ENCODE results near the gene BCR. TPM values are rescaled to one million over a fixed set of nuclear protein-coding genes. Genes with fewer than 3 reads are reported as not detected.

BCR gene
- total and polyA plus RNA-seq, 2 of the 4 experiments (the other 2 are of a cell fraction), result 28.9 to 44.6 TPM

- Histone ChIP-seq H2BK20ac (ENCODE audit: low read depth, low read length) (no peak overlapping the region), H3K4ac (ENCODE audit: low read depth, low read length) (no peak overlapping the region), H3K4me2 (ENCODE audit: low read depth, low read length) (no peak overlapping the region), H2AFZ (replicated peaks; ENCODE audit: low read length, poor library complexity) (peak overlapping the region; percentile 24), H3K4me3 (ENCODE audit: insufficient read depth, low read depth, low read length) (no peak overlapping the region), H4K8ac (ENCODE audit: low read depth in 2 of 2, low read length in 2 of 2) (no peak overlapping the region), H3K9ac (ENCODE audit: low read depth, low read length) (no peak overlapping the region), H4K91ac (ENCODE audit: insufficient read depth, low read depth, low read length) (no peak overlapping the region), H3K27ac (ENCODE audit: insufficient read depth, low read length) (no peak overlapping the region), H4K5ac (ENCODE audit: low read depth, low read length) (no peak overlapping the region), H3K14ac (replicated peaks; ENCODE audit: low read depth, low read length) (no peak overlapping the region), H3K9me1 (ENCODE audit: insufficient read depth, low read length) (no peaks in the 10 kb centered on the region; the same call in 1 of the 2 replicates), H2AK9ac (replicated peaks; ENCODE audit: low read depth, low read length, poor library complexity) (no peak overlapping the region), H3K79me1 (ENCODE audit: low read depth in 1 of 2, low read length in 2 of 2) (no peaks in the 10 kb centered on the region), H2BK120ac (ENCODE audit: low read depth, low read length) (no peak overlapping the region), H2BK5ac (ENCODE audit: low read depth, low read length, poor library complexity, severe bottlenecking) (no peak overlapping the region), H3K27me3 (ENCODE audit: control insufficient read depth, insufficient read depth, low read length) (no peaks in the 10 kb centered on the region), H3K56ac (ENCODE audit: extremely low read depth, insufficient read depth, low read length) (no peak overlapping the region), H3K4me1 (ENCODE audit: control insufficient read depth, insufficient read depth, low read length) (peaks cover under 1% of the 10 kb centered on the region; the same call in 1 of the 2 replicates), H2BK15ac (ENCODE audit: low read depth, low read length) (no peak overlapping the region), H3K23ac (ENCODE audit: low read depth, low read length) (no peak overlapping the region), H3K9me3 (ENCODE audit: control insufficient read depth, insufficient read depth, low read length) (no peaks in the 10 kb centered on the region), H2AK5ac (ENCODE audit: low read depth, low read length) (no peak overlapping the region), H3K18ac (ENCODE audit: low read depth, low read length) (no peak overlapping the region), H4K20me1 (ENCODE audit: insufficient read depth, low read length) (no peaks in the 10 kb centered on the region), H3K36me3 (ENCODE audit: control insufficient read depth, insufficient read depth, low read length) (peaks cover 2% of the 10 kb centered on the region; the same call in 1 of the 2 replicates)
- POLR2A ChIA-PET (ENCODE audit: unreplicated experiment), result no interaction called here
- in situ Hi-C loops (cut with MboI; ENCODE audit: low sequenced_read_pairs), result no loop called here
- no peak for DNase-seq
- dilution Hi-C loops (cut with HindIII; ENCODE audit: low sequenced_read_pairs, unreplicated experiment), result no loop called here
- no TSS peak for BruUV-seq (replicated peaks)
- ATAC-seq (ENCODE audit: low read depth), result no peak
- intact Hi-C loops (cut with micrococcal nuclease), result no loop called here
- no peak for TF ChIP-seq MXI1 (IDR thresholded peaks at IDR 0.05; ENCODE audit: borderline replicate concordance, low read depth, low read length)
- TF ChIP-seq FOS (IDR thresholded peaks at IDR 0.05; ENCODE audit: low read depth, low read length), result no peak
- TF ChIP-seq RCOR1 (IDR thresholded peaks at IDR 0.05; ENCODE audit: insufficient replicate concordance, low read length), result no peak
- 86% methylated on average over 5 of the region's 14 CpGs; no CpG with 5 or more reads in 1 of the 2 experiments for WGBS, 2 experiments (ENCODE audit: extremely low coverage in 2 of 2, insufficient read length in 1 of 2)
- CTCF ChIA-PET, result interaction anchor here (1.4 kb wide), 1 partner anchor 16 kb away, joined by 3 read pairs; no protein-coding TSS in a partner anchor
These were observed 21.6 kb upstream of the BCR start for GRCh38 chr22:23158516-23159290.

Measured in IMR-90 (cell line).